ENCODE results near the gene PPFIA2.

Gene PPFIA2

GRCh38 chr12:81759190-81760051 is at the start of gene PPFIA2:
PPFIA2 (minus strand) TSS chr12:81759350.
- DNase-seq = no peak

DNA sequence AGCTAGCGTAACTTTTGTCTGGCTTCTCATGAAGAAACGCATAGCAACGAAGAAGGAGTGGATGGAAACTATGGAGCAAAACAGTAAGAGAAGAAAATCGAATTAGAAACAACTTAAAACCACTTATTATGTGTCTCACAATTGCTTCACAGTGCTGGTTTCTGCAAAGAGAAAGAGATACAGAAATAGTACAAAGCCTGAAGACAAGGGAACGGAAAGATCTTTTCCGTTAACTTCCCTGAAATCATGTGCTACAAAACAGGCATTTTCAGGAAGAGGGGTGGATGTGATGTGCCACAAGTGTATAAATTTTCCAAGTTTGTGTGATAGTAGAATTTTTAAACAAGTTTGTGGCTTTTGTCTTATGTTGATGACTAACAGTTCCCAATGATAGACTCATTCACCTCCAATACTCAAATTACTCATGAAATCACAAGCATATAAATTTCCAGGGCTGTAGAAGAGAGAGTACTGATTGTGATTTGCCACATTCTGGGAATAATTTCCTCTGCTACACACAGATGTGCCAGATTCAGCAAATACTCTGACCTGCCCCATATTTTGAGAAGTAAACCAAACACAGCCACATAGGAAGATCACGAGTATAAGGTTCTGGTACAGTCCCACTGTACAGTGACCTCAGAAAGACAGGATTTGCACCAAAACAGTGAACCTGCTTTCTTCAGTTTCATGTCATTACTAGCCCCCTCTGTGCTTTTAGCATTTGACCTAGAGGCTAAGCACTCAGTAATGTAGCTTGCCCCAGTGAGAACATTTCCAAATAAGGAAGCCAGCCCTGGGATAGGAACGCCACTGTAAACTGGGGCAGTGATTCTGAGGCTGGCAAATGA is 41.4 kb upstream of the PPFIA2 start:
- DNase-seq = no peak

- no peak for DNase-seq
Measured at GRCh38 chr12:81798294-81798693, 39.1 kb upstream of the PPFIA2 start.

DNA sequence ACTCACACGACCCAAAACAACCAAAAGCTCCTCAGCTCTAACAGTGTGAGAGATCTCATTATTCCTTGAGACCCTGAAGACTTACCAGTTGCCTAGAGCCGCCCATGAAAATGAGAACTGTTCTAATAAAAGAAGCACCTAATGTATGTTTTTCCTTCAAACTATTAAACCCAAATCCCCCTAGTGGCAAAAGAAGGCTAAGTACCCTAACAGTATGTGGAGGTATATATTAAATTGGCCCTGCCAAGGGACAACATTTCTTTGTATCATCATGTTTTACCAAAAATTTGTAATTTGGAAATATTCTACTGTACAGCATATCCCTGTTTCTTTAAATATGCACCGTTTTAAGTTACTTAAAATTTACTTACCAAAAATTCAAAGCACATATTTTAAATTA is 38.0 kb upstream of the PPFIA2 start:
- DNase-seq = no peak

DNA sequence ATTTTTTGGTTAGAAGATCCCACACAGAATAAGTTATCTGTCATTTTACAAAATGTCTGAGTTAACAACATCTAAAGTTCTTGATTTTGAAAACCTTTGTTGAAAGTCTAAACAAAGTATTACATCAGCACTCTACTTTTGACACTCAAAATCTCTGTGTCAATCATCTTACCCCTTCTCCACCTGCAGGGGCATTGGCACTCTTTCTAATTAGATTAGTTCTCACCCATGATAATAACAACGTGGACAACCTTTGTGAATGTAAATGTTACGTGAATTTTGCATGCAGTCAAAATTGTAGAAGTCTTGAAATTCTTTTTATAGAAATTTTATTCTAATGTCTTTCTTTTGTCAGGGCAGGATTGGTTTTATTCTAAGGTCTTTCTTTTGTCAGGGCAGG is 33.5 kb upstream of the PPFIA2 start:
- no peak for DNase-seq

DNA sequence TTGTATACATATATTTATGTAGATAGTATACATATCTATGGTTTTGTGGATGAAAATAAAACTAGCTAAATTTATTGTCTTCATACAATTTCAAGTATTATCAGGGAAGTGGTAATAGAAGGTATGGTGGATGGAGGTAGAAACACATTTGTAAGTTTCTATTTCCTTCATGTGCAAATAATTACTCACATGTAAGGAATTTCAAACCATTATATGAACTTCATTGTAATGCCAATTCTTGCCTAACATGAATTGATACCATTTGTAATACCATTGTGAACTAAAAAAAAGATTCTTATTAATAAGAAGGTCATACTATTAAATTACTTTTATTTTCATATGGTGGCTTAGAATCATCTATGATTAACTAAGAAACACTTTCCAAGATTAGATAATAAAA is 20.1 kb upstream of the PPFIA2 start:
- no peak for DNase-seq

GRCh38 chr12:81778719-81779118 is 19.6 kb upstream of the PPFIA2 start:
- no peak for DNase-seq

DNA sequence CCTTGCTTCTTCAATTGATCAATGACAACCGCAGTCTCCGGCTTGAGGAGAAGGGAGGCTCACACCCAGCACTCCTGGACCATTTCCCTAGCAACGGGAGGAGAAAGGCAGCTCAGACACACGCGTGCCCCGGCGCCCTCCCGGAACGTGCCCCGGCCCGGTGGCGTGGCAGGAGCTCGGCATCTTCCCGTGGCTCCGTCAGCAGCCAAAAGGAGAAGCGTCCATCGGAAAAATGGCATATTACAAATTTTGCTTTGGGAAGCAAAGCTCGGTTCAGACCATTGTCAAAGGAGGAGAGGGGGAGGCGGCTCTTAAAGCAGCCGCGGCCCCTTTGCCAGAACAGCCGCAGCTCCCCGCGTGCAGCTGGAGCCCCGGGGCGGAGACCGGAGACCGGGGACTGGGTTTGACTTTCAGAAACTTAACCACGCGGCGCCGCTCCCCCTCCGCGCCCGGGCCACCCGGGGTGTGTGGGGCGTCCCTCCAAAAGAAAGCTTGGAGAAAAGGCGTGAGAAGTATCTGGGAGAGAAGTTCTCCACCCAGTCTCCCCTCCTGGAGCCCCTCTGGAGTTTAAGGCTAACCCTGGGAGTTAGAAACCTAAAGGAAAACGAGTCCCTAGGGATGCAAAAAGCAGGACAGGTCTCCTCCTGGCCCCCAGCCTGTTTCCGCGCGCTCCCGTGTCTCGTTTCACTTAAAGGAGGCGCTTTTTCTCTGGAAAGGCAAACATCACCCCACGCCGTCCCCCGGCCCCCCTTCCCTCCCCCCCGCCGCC is 545 bp downstream of the PPFIA2 start:
- DNase-seq = no peak

- DNase-seq = no peak
Measured at GRCh38 chr12:81757731-81758365, 1.3 kb downstream of the PPFIA2 start.

DNA sequence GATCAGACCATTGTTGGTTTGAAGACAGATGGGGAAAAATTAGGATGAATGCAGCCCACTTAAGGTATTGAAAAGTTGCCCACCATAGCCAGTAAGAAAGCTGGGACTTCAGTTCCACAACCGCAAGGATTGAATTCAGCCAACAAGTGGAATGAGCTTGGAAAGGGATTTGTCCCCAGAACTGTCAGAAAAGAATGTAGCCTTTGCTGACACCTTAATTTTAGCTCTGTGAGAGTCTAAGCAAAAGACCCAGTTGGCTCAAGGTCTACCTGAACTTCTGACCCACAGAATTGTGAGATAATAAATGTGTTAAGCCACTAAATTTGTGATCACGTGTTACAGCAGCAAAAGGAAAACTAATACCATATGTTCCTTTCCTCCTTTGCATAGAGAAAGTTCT is 29.4 kb downstream of the PPFIA2 start:
- DNase-seq = no peak

DNA sequence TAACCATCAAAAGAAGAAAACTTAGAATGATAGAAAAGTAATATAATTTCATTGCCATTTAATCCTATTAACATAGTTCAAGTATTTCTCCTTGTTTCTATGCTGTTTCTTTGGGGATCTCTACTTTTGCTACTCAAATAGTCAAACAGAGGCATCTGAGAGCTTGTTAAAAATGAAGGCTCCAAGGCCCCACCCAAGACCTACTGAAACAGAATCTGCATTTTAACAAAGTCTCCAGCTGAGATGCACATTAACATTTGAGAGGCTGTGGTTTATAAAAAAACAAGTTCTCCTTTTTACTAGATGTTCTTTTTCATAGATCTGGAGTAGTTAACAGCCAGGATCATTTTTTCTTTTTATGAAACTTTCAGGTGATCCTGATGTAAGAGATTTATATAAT is 31.8 kb downstream of the PPFIA2 start:
- DNase-seq = no peak

- no peak for DNase-seq
Measured at GRCh38 chr12:81726634-81727033, 32.5 kb downstream of the PPFIA2 start.

GRCh38 chr12:81723361-81723760 is 35.8 kb downstream of the PPFIA2 start:
- no peak for DNase-seq

DNA sequence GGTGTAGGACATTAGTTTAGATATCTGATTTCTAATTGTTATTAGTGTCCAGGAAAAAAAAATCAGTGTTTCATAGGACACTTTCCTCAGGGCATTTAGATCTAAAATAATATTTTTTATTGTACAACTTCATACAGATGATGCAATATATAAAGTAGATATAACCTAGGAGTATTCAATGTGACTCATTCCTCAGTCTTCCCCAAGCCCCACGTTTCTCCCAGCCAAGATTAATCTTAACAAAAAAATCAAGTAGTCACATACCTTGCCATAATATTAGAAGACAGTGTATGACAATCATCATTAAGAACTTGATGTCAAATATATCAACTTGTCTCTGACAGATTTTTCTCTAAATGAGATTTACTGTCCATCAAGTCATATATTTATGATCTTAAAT is 37.1 kb downstream of the PPFIA2 start:
- DNase-seq = no peak

DNA sequence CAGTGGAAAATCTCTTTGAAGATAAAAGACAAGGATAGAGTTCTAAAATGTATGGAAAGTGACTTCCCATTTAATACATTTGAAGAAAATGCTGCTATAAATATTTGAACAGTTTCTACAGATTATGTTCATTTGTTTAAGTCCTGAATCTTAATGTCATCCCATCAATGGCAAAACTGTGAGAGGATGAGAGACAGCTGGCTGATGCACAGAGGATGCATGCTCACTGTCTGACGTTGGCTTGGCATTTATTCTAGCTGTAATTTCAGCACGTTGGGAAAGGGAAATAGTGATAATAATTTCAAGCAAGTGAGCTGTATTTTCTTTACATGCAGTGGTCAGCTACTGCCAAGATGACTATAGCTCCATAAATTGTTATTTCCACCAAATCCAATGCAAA is 40.5 kb downstream of the PPFIA2 start:
- no peak for DNase-seq

- no peak for DNase-seq
Measured at GRCh38 chr12:81712536-81712935, 46.6 kb downstream of the PPFIA2 start.

- no peak for DNase-seq
Measured at GRCh38 chr12:81705586-81705985, 53.6 kb downstream of the PPFIA2 start.

DNA sequence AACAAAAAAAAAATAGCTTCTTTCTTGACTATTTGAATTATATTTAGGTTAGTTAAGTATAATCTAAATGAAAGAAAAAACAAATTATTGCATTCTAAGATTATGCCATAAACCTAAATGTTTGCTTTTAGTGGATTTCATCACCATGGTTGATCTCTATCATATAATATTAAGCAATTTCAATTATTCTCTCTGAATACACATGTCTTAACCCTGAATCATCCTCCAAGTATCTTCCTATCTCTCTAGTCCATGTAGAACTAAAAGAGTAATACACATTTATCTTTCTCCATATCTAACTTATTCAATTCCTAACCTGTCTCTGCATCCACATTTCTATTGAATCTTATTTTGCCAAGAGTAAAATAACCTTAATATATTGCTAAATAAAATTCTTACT is 59.6 kb downstream of the PPFIA2 start:
- no peak for DNase-seq

DNA sequence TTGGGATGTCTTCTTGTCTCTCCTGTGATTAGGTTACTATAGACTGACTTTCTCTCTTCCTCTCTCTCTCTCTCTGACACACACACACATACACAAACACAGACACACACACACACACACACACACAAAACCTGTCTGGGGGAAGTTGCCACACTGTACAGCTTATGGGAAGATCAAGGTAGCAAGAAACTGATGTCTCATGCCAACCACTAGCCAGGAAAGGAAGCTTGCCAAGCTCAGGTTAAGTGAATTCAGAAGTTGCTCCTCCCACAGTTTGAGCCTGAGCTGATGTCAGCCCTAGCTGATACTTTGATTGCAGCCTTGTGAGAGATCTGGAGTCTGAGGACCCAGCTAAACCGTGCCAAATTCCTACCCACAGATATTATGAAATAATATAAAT is 67.1 kb downstream of the PPFIA2 start:
- no peak for DNase-seq

DNA sequence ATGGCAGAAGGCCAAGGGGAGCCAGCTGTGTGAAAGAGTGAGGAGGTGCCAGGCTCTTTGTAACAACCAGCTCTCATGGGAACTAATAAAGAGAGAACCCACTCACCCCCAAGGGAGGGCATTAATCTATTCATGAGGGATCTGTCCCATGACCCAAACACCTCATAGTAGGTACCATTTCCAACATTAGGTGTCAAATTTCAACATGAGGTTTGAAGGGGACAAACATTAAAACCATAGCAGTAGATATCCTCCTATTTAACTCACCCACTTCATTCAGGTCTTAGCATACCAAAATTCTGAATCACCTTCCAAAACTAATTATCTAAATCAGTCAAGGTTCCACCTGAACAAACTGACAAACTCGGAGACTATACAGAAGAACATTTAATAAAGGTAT is 75.3 kb downstream of the PPFIA2 start:
- DNase-seq = no peak

- no peak for DNase-seq
Measured at GRCh38 chr12:81679614-81680013, 79.5 kb downstream of the PPFIA2 start.

DNA sequence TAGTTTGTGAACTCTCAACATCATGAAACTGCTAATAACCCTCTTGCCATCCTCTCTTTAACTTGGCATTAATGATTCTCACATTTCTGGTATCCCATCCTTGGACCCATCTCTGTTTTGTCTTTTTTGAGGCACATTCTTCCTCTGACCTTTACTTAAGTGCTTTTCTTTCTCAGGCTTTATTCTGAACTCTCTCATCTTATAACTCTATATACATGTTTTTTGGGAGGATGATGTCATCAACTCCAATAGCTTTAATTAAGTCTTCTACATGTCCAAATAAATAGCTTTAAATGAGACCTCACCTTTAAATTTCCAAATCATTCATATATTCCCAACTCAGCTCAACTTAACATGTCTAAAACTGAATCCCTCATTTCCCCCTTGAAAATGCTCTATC is 88.4 kb downstream of the PPFIA2 start:
- no peak for DNase-seq

DNA sequence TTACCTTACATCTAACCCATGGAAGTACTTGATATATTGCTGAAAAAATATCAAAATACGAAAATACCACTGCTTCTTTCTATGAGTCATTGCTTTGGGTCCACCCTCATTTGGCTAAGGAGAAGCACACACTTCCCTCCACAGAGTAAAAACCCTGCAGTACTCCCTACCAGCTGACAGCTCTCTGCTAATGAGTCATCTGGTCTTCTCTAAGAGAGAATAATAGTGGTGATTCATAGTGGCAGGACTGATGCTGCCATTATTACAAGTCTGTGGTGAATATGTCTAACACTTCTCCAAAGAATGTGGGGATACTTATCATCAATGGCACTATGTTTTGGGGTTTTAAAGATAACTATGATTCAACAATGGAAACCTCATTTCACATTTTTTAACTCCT is 90.7 kb downstream of the PPFIA2 start:
- no peak for DNase-seq
